GM12878 (cell line): ENCODE results near the gene MAN1B1. TPM values are rescaled to one million over a fixed set of nuclear protein-coding genes. Genes with fewer than 3 reads are reported as not detected.

Experiments
- ATAC-seq: fragments of 200-7000 bp; cut with Tn5 transposase; 3 replicates; pipeline ENCODE4 v1.9.1; 2020; ENCODE audit warnings: mild to moderate bottlenecking, moderate library complexity
- BruUV-seq: library from RNA; stranded (reverse); fragments of 400-500 nt; replicated peaks from 2 replicates; lab custom pipeline; 2021; lab: Mats Ljungman, UMichigan
- CTCF ChIA-PET: fragments of 300-600 bp; sonication (Branson Sonifier 250); formaldehyde crosslinking; extraction: SDS; loops from one replicate; lab custom pipeline; 2021; ENCODE audit warnings: inconsistent platforms; lab: Yijun Ruan, JAX
- POLR2A ChIA-PET: fragments of 350-600 bp; formaldehyde crosslinking; extraction: SDS; loops from one replicate; lab custom pipeline; 2021; ENCODE audit warnings: inconsistent platforms; lab: Charles Lee
- RAD21 ChIA-PET: fragments of 300-600 bp; sonication (Branson Sonifier 250); formaldehyde crosslinking; loops from one replicate; lab custom pipeline; 2023; ENCODE audit warnings: antibody characterized with exemption; ENCODE audit not compliant: unreplicated experiment; lab: Charles Lee
- SMC1A ChIA-PET: fragments of 300-600 bp; sonication (Branson Sonifier 250); formaldehyde crosslinking; loops from one replicate; lab custom pipeline; 2023; ENCODE audit not compliant: unreplicated experiment, uncharacterized antibody; lab: Charles Lee
- DNase-seq: peaks from one replicate; pipeline ENCODE4 v3.0.0-alpha.2; 2011; ENCODE audit warnings: low read depth, low spot score
- FAIRE-seq: peaks from 3 replicates; lab custom pipeline; 2011; peaks lifted over from hg19 to GRCh38; lab: Jason Lieb, UNC
- H2AFZ ChIP-seq: 2 replicates; pipeline ENCODE4 v1.6.0; 2011; ENCODE audit warnings: low read depth, low read length, control low read depth; ENCODE audit not compliant: control insufficient read depth
- H3K27ac ChIP-seq: 2 replicates; pipeline ENCODE4 v1.5.1; 2011; ENCODE audit warnings: control low read depth; ENCODE audit not compliant: control insufficient read depth, insufficient read depth
- H3K27me3 ChIP-seq, 2 experiments: replicated peaks in 1 of 2; 2 replicates each; pipeline versions ENCODE4 v1.6.0 to v1.6.1; 2011; ENCODE audit warnings: low read length in 1 of 2; ENCODE audit not compliant: control insufficient read depth in 2 of 2, insufficient read depth in 2 of 2
- H3K36me3 ChIP-seq, 2 experiments: 2 replicates each; pipeline ENCODE4 v1.5.1; 2011; ENCODE audit warnings: low read length in 1 of 2; ENCODE audit not compliant: control insufficient read depth in 2 of 2, insufficient read depth in 2 of 2
- H3K4me1 ChIP-seq: 2 replicates; pipeline ENCODE4 v1.6.1; 2011; ENCODE audit warnings: mild to moderate bottlenecking, low read length, moderate library complexity, mixed read lengths; ENCODE audit not compliant: control insufficient read depth, insufficient read depth
- H3K4me2 ChIP-seq: 2 replicates; pipeline ENCODE4 v1.6.0; 2011; ENCODE audit warnings: control low read depth; ENCODE audit not compliant: control insufficient read depth, insufficient read depth
- H3K4me3 ChIP-seq: fragments of 200-600 bp; sonication (generic); 2 replicates; pipeline ENCODE4 v1.5.1; 2016
- H3K79me2 ChIP-seq: 2 replicates; pipeline ENCODE4 v1.6.0; 2011; ENCODE audit warnings: low read length; ENCODE audit not compliant: control insufficient read depth, insufficient read depth
- H3K9ac ChIP-seq: 2 replicates; pipeline ENCODE4 v1.8.0; 2011; ENCODE audit warnings: low read length, control low read depth, mixed read lengths; ENCODE audit not compliant: control insufficient read depth, insufficient read depth
- H3K9me3 ChIP-seq: replicated peaks from 3 replicates; pipeline ENCODE4 v1.5.1; 2011; ENCODE audit warnings: mild to moderate bottlenecking, low read length; ENCODE audit not compliant: control insufficient read depth, insufficient read depth
- H4K20me1 ChIP-seq: 2 replicates; pipeline ENCODE4 v1.6.0; 2011; ENCODE audit not compliant: control insufficient read depth, insufficient read depth
- GATAD2B ChIP-seq: fragments of 450-650 bp; conservative IDR thresholded peaks from 2 replicates; pipeline ENCODE4 v1.6.1; 2017; ENCODE audit warnings: low read depth, mild to moderate bottlenecking, moderate library complexity
- KLF5 ChIP-seq: fragments of 450-650 bp; IDR thresholded peaks from 2 replicates; pipeline ENCODE4 v1.6.1; 2014; ENCODE audit warnings: mild to moderate bottlenecking; ENCODE audit not compliant: partially characterized antibody
- PAX5 ChIP-seq: IDR thresholded peaks from 2 replicates; pipeline ENCODE4 v1.6.1; 2011; ENCODE audit warnings: low read depth, low read length, borderline replicate concordance
- ZNF24 ChIP-seq: fragments of 450-650 bp; IDR thresholded peaks from 2 replicates; pipeline ENCODE4 v1.6.1; 2017; ENCODE audit warnings: antibody characterized with exemption, mild to moderate bottlenecking
- WGBS: methylation state at CpG from one replicate; pipeline ENCODE4 v1.1.6; 2016; ENCODE audit warnings: low lambda C conversion rate; ENCODE audit not compliant: insufficient replicate concordance, insufficient coverage; ENCODE audit errors: missing lambda C conversion rate; 5-methylcytosine and 5-hydroxymethylcytosine counted together
- in situ Hi-C: fragments of 300-500 bp; cut with MboI; formaldehyde crosslinking; loops from 9 replicates; pipeline ENCODE4 v1.14.3; 2018; ENCODE audit warnings: mixed read lengths
- intact Hi-C: fragments of 100-400 bp; cut with micrococcal nuclease; formaldehyde crosslinking; loops from one replicate; pipeline ENCODE4 v1.14.2; 2022; ENCODE audit not compliant: unreplicated experiment
- polyA plus RNA-seq, 11 experiments: library from polyadenylated mRNA; depleted of rRNA in 4 of 11; unstranded in 6 of 11; stranded (reverse) in 5 of 11; fragments of >200 nt; fragmentation: Nextera tagmentation in 4 of 11; fragmentation: Illumina TruSeq in 1 of 11; extraction: Ambion mirVana in 4 of 11; extraction: Trizol in 1 of 11; gene quantifications; 1 replicate in 1 of 11; 2 replicates in 10 of 11; pipeline versions ENCODE4 v1.2.1 to v1.2.3, GENCODE V29; 2011 to 2016; ENCODE audit warnings: inconsistent platforms in 2 of 11, missing spikeins in 2 of 11, low read depth in 1 of 11
- total RNA-seq, 4 experiments: library from RNA; depleted of rRNA in 3 of 4; stranded (reverse); fragments of >200 nt in 3 of 4; fragmentation: Illumina TruSeq in 1 of 4; extraction: Trizol in 1 of 4; gene quantifications; 2 replicates each; pipeline versions ENCODE4 v1.2.1 to v1.2.3, GENCODE V29; 2013 to 2021
- TF ChIP-seq, protein P1 (sequence below): fragments of 450-650 bp; conservative IDR thresholded peaks from 2 replicates; pipeline ENCODE4 v1.6.1; 2017; ENCODE audit warnings: mild to moderate bottlenecking, moderate library complexity
- TF ChIP-seq, protein P2 (sequence below): fragments of 450-650 bp; IDR thresholded peaks from 2 replicates; pipeline ENCODE4 v1.6.1; 2017; ENCODE audit warnings: borderline replicate concordance
- TF ChIP-seq, protein P3 (sequence below): IDR thresholded peaks from 2 replicates; pipeline ENCODE4 v1.6.1; 2012; ENCODE audit warnings: low read length, inconsistent platforms

Gene MAN1B1
- total and polyA plus RNA-seq, 10 of the 15 experiments (the other 5 are each of a cell fraction or from before 2014, with no cell fraction given), result 0.71 to 34.1 (median 22.7) TPM

DNA sequence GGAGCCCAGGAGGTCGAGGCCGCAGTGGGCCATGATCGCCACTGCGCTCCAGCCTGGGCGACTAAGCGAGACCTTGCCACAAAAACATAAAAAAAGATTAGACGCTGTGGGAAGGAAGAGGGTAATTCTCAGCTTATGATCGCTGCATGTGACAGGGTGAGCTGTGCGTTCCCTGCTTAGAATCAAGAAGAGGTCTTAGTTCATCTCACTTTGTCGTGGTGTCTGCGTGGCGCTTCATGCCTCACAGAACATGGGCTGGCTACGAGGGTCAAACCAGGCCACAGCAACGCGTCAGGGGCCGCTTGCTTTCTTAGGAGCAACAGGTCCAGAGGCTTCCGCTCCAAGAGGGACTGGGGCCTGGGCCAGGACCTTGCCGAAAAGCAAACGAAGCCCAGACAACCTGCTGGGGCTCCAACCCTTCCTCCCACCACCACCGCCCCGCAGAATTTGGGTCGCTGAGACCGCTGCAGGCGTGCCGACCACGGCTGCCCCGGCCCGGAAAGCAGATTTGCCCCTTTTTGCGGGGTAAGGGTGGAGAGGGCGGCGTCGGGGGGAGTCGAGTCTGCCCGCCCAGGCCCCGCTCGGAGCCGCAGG lies 42.2 kb downstream of the MAN1B1 start:
- peak overlapping the region; percentile 85 for H3K9ac ChIP-seq
- H3K4me3 ChIP-seq, result peak overlapping the region; percentile 72
- no peak overlapping the region; the same call in 1 of the 2 replicates for H2AFZ ChIP-seq
- H3K9me3 ChIP-seq, result no peaks in the 10 kb centered on the region
- POLR2A ChIA-PET, result interaction anchor here (0.8 to 7.7 kb wide), 16 partner anchors 11 to 320 kb away, joined by 3 to 166 read pairs (median 8); partner anchors contain the start of genes CYSRT1, LRRC26, MAN1B1 and RNF208
- no peaks in the 10 kb centered on the region for H3K27me3 ChIP-seq
- DNase-seq (no peak), ATAC-seq (peak; percentile 37), FAIRE-seq (no peak)
- 1% methylated on average over 37 of the region's 37 CpGs for WGBS
- peaks cover 35% of the 10 kb centered on the region for H3K79me2 ChIP-seq
- RAD21 ChIA-PET, result interaction anchor here (0.5 to 3.6 kb wide), 7 partner anchors 22 to 112 kb away, joined by 3 to 54 read pairs (median 3); partner anchors contain the start of genes ANAPC2, MAN1B1 and SSNA1
- BruUV-seq, result no TSS peak
- TF ChIP-seq, protein P1, sequence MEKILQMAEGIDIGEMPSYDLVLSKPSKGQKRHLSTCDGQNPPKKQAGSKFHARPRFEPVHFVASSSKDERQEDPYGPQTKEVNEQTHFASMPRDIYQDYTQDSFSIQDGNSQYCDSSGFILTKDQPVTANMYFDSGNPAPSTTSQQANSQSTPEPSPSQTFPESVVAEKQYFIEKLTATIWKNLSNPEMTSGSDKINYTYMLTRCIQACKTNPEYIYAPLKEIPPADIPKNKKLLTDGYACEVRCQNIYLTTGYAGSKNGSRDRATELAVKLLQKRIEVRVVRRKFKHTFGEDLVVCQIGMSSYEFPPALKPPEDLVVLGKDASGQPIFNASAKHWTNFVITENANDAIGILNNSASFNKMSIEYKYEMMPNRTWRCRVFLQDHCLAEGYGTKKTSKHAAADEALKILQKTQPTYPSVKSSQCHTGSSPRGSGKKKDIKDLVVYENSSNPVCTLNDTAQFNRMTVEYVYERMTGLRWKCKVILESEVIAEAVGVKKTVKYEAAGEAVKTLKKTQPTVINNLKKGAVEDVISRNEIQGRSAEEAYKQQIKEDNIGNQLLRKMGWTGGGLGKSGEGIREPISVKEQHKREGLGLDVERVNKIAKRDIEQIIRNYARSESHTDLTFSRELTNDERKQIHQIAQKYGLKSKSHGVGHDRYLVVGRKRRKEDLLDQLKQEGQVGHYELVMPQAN, result peak; percentile 37; the same call in 1 of the 2 replicates
- 0 out of 2 replicates have a peak, but pooled peaks have one; percentile 29 for TF ChIP-seq GATAD2B
- no peak for TF ChIP-seq PAX5
- TF ChIP-seq KLF5, result no peak
- TF ChIP-seq, protein P2, sequence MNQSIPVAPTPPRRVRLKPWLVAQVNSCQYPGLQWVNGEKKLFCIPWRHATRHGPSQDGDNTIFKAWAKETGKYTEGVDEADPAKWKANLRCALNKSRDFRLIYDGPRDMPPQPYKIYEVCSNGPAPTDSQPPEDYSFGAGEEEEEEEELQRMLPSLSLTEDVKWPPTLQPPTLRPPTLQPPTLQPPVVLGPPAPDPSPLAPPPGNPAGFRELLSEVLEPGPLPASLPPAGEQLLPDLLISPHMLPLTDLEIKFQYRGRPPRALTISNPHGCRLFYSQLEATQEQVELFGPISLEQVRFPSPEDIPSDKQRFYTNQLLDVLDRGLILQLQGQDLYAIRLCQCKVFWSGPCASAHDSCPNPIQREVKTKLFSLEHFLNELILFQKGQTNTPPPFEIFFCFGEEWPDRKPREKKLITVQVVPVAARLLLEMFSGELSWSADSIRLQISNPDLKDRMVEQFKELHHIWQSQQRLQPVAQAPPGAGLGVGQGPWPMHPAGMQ, result no peak
- TF ChIP-seq ZNF24, result 0 out of 2 replicates have a peak, but pooled peaks have one; percentile 37
- TF ChIP-seq, protein P3, sequence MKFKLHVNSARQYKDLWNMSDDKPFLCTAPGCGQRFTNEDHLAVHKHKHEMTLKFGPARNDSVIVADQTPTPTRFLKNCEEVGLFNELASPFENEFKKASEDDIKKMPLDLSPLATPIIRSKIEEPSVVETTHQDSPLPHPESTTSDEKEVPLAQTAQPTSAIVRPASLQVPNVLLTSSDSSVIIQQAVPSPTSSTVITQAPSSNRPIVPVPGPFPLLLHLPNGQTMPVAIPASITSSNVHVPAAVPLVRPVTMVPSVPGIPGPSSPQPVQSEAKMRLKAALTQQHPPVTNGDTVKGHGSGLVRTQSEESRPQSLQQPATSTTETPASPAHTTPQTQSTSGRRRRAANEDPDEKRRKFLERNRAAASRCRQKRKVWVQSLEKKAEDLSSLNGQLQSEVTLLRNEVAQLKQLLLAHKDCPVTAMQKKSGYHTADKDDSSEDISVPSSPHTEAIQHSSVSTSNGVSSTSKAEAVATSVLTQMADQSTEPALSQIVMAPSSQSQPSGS, result no peak
- in situ Hi-C loops (no loop called here), intact Hi-C loops (loop anchor here (1.0 to 5.0 kb wide), 2 partner anchors 21 to 58 kb away; partner anchors contain the start of genes ANAPC2 and SSNA1)
- H3K27ac ChIP-seq, result peak overlapping the region; percentile 82
- CTCF ChIA-PET, result interaction anchor here (0.8 to 4.7 kb wide), 5 partner anchors 22 to 107 kb away, joined by 4 to 20 read pairs (median 6); partner anchors contain the start of genes MAN1B1 and SSNA1
- H3K36me3 ChIP-seq, result no peaks in the 10 kb centered on the region
- SMC1A ChIA-PET, result interaction anchor here (1.2 to 2.8 kb wide), 5 partner anchors 21 to 95 kb away, joined by 3 to 28 read pairs (median 7); partner anchors contain the start of gene SSNA1
- H3K4me1 ChIP-seq, result peaks cover 14% of the 10 kb centered on the region
- H3K4me2 ChIP-seq, result peak overlapping the region; percentile 91
- H4K20me1 ChIP-seq, result no peaks in the 10 kb centered on the region
